K562 (cell line): ENCODE measurements around the gene FSTL1. TPM values are rescaled to one million over a fixed set of nuclear protein-coding genes. Genes with fewer than 3 reads are reported as not detected.

Experiments
- ATAC-seq: fragments of 200-7000 bp; cut with Tn5 transposase; 3 replicates; pipeline ENCODE4 v1.9.1; 2020; ENCODE audit warnings: moderate library complexity
- BruUV-seq: library from RNA; stranded (reverse); fragments of 400-500 nt; replicated peaks from 2 replicates; lab custom pipeline; 2021; lab: Mats Ljungman, UMichigan
- CTCF ChIA-PET: fragments of 300-600 bp; formaldehyde crosslinking; extraction: SDS; loops from one replicate; lab custom pipeline; 2021; ENCODE audit warnings: low intra/inter-chr PET ratio; lab: Yijun Ruan, JAX
- POLR2A ChIA-PET: fragments of 300-600, 350-650 bp; sonication (Branson Sonifier 250); formaldehyde crosslinking; extraction: SDS; loops from one replicate; lab custom pipeline; 2021; ENCODE audit warnings: antibody characterized with exemption, inconsistent platforms; lab: Yijun Ruan, JAX
- DNase-seq, 4 experiments: peaks; one replicate each; pipeline versions ENCODE4 v3.0.0 to v3.0.0-alpha.2; 2011 to 2018; ENCODE audit warnings: low spot score in 3 of 4, mixed read lengths in 3 of 4; ENCODE audit errors: extremely low read depth in 1 of 4
- FAIRE-seq: peaks from 2 replicates; lab custom pipeline; 2011; peaks lifted over from hg19 to GRCh38; lab: Jason Lieb, UNC
- H2AFZ ChIP-seq: 2 replicates; pipeline ENCODE4 v1.6.0; 2011; ENCODE audit warnings: low read depth, low read length, control low read depth, inconsistent platforms
- H3K27ac ChIP-seq: fragments of 200-600 bp; 3 replicates; pipeline ENCODE4 v1.8.0; 2011; ENCODE audit warnings: low read depth, mild to moderate bottlenecking, control low read depth, inconsistent platforms, low read length, moderate library complexity, mixed read lengths; ENCODE audit errors: extremely low read depth
- H3K27me3 ChIP-seq, 2 experiments: fragments of 300-600 bp in 1 of 2; 2 replicates in 1 of 2; 3 replicates in 1 of 2; pipeline versions ENCODE4 v1.6.0 to v1.8.0; 2011; ENCODE audit warnings: inconsistent platforms in 2 of 2, low read length in 2 of 2, mild to moderate bottlenecking in 1 of 2, mixed read lengths in 1 of 2, moderate library complexity in 1 of 2; ENCODE audit not compliant: control insufficient read depth in 2 of 2, insufficient read depth in 2 of 2
- H3K36me3 ChIP-seq: fragments of 300-600 bp; 3 replicates; pipeline ENCODE4 v1.8.0; 2011; ENCODE audit warnings: mild to moderate bottlenecking, low read length, inconsistent platforms; ENCODE audit not compliant: control insufficient read depth, insufficient read depth
- H3K4me1 ChIP-seq, 2 experiments: fragments of 200-600 bp in 1 of 2; replicated peaks in 1 of 2; 2 replicates in 1 of 2; 3 replicates in 1 of 2; pipeline versions ENCODE4 v1.5.1 to v1.8.0; 2011; ENCODE audit warnings: inconsistent platforms in 2 of 2, low read length in 2 of 2, mild to moderate bottlenecking in 1 of 2, mixed read lengths in 1 of 2, moderate library complexity in 1 of 2; ENCODE audit not compliant: control insufficient read depth in 2 of 2, insufficient read depth in 2 of 2
- H3K4me2 ChIP-seq: 2 replicates; pipeline ENCODE4 v1.6.1; 2011; ENCODE audit warnings: low read length, control low read depth, inconsistent platforms, mixed read lengths; ENCODE audit not compliant: insufficient read depth
- H3K4me3 ChIP-seq: fragments of 200-600 bp; sonication (generic), shearing (Covaris generic); 2 replicates; pipeline ENCODE4 v1.5.1; 2016; ENCODE audit warnings: control low read depth, inconsistent platforms
- H3K79me2 ChIP-seq: fragments of 200-600 bp; 3 replicates; pipeline ENCODE4 v1.8.0; 2011; ENCODE audit warnings: low read length, inconsistent platforms; ENCODE audit not compliant: control insufficient read depth, insufficient read depth
- H3K9ac ChIP-seq, 2 experiments: 2 replicates each; pipeline versions ENCODE4 v1.6.0 to v1.6.1; 2011; ENCODE audit warnings: low read depth in 2 of 2, low read length in 2 of 2, control low read depth in 1 of 2, inconsistent platforms in 1 of 2, mild to moderate bottlenecking in 1 of 2, mixed read lengths in 1 of 2; ENCODE audit not compliant: insufficient read depth in 1 of 2
- H3K9me1 ChIP-seq: one replicate; pipeline ENCODE4 v1.6.0; 2011; ENCODE audit warnings: inconsistent platforms, mild to moderate bottlenecking, low read length, moderate library complexity; ENCODE audit not compliant: control insufficient read depth, insufficient read depth
- H3K9me3 ChIP-seq: replicated peaks from 2 replicates; pipeline ENCODE4 v1.5.1; 2011; ENCODE audit warnings: low read depth, low read length, inconsistent platforms; ENCODE audit not compliant: control insufficient read depth, insufficient read depth
- H4K20me1 ChIP-seq: replicated peaks from 2 replicates; pipeline ENCODE4 v1.6.1; 2011; ENCODE audit warnings: low read length, inconsistent platforms, mixed read lengths; ENCODE audit not compliant: control insufficient read depth, insufficient read depth
- COPS2 ChIP-seq: fragments of 450-650 bp; conservative IDR thresholded peaks from 2 replicates; pipeline ENCODE4 v1.6.1; 2016; ENCODE audit warnings: mild to moderate bottlenecking, moderate library complexity
- CSDE1 ChIP-seq, 2 experiments: fragments of 450-650 bp; IDR thresholded peaks; 2 replicates each; pipeline ENCODE4 v1.6.1; 2016; ENCODE audit warnings: mild to moderate bottlenecking in 1 of 2
- FOXJ3 ChIP-seq: sonication (generic); formaldehyde crosslinking; IDR thresholded peaks from 2 replicates; pipeline ENCODE4 v1.4.0; 2020; ENCODE audit warnings: mild to moderate bottlenecking, missing genetic modification reagents
- KLF10 ChIP-seq: fragments of 250-450 bp; sonication (Bioruptor Pico); IDR thresholded peaks from 2 replicates; pipeline ENCODE4 v1.6.1; 2021; ENCODE audit warnings: matching md5 sums
- MED1 ChIP-seq: sonication (generic); formaldehyde crosslinking; IDR thresholded peaks from 2 replicates; pipeline ENCODE4 v1.8.1; 2023; ENCODE audit warnings: missing genetic modification reagents, borderline replicate concordance
- RBM22 ChIP-seq: fragments of 200-400 bp; formaldehyde crosslinking; IDR thresholded peaks from 2 replicates; pipeline ENCODE4 v1.6.1; 2018; ENCODE audit warnings: low read length, low read depth; ENCODE audit not compliant: poor library complexity, severe bottlenecking
- RFX5 ChIP-seq: IDR thresholded peaks from 2 replicates; pipeline ENCODE4 v1.6.1; 2011; ENCODE audit warnings: low read depth, mild to moderate bottlenecking, improper control_type of control experiment, low read length
- RFX7 ChIP-seq: fragments of 250-450 bp; sonication (Bioruptor Pico); IDR thresholded peaks from 2 replicates; pipeline ENCODE4 v1.5.1; 2021; ENCODE audit warnings: mild to moderate bottlenecking
- TBP ChIP-seq: optimal IDR thresholded peaks from 2 replicates; pipeline ENCODE3; 2011; ENCODE audit warnings: low read depth, low read length, improper control_type of control experiment
- THRA ChIP-seq: fragments of 450-650 bp; IDR thresholded peaks from 2 replicates; pipeline ENCODE4 v1.6.1; 2017; ENCODE audit warnings: mild to moderate bottlenecking, moderate library complexity
- ZNF165 ChIP-seq: fragments of 250-450 bp; sonication (Bioruptor Pico); IDR thresholded peaks from 2 replicates; pipeline ENCODE4 v1.4.0; 2020; ENCODE audit warnings: borderline replicate concordance
- ZNF274 ChIP-seq: IDR thresholded peaks from 2 replicates; pipeline ENCODE4 v1.6.1; 2011; ENCODE audit warnings: low read depth, mild to moderate bottlenecking, low read length, moderate library complexity, borderline replicate concordance
- ZNF280A ChIP-seq: fragments of 450-650 bp; IDR thresholded peaks from 2 replicates; pipeline ENCODE4 v1.6.1; 2018; ENCODE audit warnings: mild to moderate bottlenecking, low read depth; ENCODE audit not compliant: partially characterized antibody
- WGBS: fragments of 100-300 bp; shearing (Covaris generic); methylation state at CpG from one replicate; pipeline ENCODE4 v1.1.6; 2016; ENCODE audit warnings: low coverage, mixed read lengths; ENCODE audit not compliant: insufficient coverage; ENCODE audit errors: missing lambda C conversion rate; 5-methylcytosine and 5-hydroxymethylcytosine counted together
- in situ Hi-C: fragments of 300-500 bp; cut with MboI; formaldehyde crosslinking; loops from 4 replicates; pipeline ENCODE4 v1.15.0; 2018; ENCODE audit warnings: inconsistent platforms, mixed read lengths
- intact Hi-C: fragments of 100-400 bp; cut with micrococcal nuclease; formaldehyde crosslinking; loops from 2 replicates; pipeline ENCODE4 v1.14.2; 2022
- polyA plus RNA-seq, 8 experiments: library from polyadenylated mRNA; depleted of rRNA in 4 of 8; stranded (reverse) in 5 of 8; unstranded in 3 of 8; fragments of >200 nt; fragmentation: Nextera tagmentation in 2 of 8; fragmentation: Illumina TruSeq in 1 of 8; extraction: Ambion mirVana in 2 of 8; extraction: Trizol in 1 of 8; gene quantifications; 2 replicates each; pipeline versions ENCODE4 v1.2.1 to v1.2.3, GENCODE V29; 2011 to 2014; ENCODE audit warnings: inconsistent platforms in 1 of 8, missing spikeins in 1 of 8
- total RNA-seq, 7 experiments: library from RNA; depleted of rRNA in 6 of 7; stranded (reverse); fragments of >200 nt in 6 of 7; fragmentation: Illumina TruSeq in 2 of 7; extraction: Trizol in 2 of 7; gene quantifications; 2 replicates each; pipeline versions ENCODE4 v1.2.1 to v1.2.3, GENCODE V29; 2011 to 2021; ENCODE audit warnings: low replicate concordance in 1 of 7
- TF ChIP-seq, protein P1 (sequence below): fragments of 450-650 bp; IDR thresholded peaks from 2 replicates; pipeline ENCODE4 v1.6.1; 2016
- TF ChIP-seq, protein P2 (sequence below): fragments of 200-800 bp; sonication (Bioruptor generic); IDR thresholded peaks from 2 replicates; pipeline ENCODE4 v1.6.1; 2017; ENCODE audit warnings: missing genetic modification characterization, missing compliant biosample characterization

The FSTL1 gene
- total and polyA plus RNA-seq, 9 of the 15 experiments (the other 6 are each of a cell fraction or from before 2014, with no cell fraction given) = 0.01 to 0.58 (median 0.08) TPM; not detected in 2

DNA sequence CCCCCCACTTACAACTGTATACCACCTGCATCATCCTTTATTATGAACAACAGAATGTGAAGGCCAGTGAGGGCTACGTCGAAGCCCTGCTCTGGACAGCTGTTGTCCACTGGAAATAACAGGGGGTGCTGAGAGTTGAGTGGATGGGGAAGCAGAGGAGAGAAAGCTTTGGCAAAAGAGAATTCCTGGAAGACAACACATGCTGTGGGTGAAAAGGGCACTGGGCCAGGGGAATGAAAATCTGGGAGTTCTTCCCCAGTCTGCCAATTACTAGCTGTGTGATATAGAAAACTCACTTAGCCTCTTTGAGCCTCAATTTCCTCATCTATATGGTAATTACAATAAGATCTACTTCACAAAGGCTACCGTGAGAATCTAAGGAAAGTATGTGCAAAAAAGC lies 40.7 kb downstream of the FSTL1 start (continued):
- TF ChIP-seq ZNF274 = no peak

- Histone ChIP-seq H3K4me1 (no peaks in the 10 kb centered on the region), H3K79me2 (no peaks in the 10 kb centered on the region), H2AFZ (no peak overlapping the region), H3K27me3 (no peaks in the 10 kb centered on the region), H3K9me1 (no peaks in the 10 kb centered on the region), H3K9me3 (no peaks in the 10 kb centered on the region), H3K27ac (no peak overlapping the region), H3K9ac (no peak overlapping the region), H4K20me1 (no peaks in the 10 kb centered on the region; the same call in 1 of the 2 replicates), H3K4me3 (no peak overlapping the region), H3K36me3 (no peaks in the 10 kb centered on the region), H3K4me2 (no peak overlapping the region)
- in situ Hi-C loops (loop anchor here (5.0 kb wide), 1 partner anchor 165 kb away; no protein-coding TSS in a partner anchor), intact Hi-C loops (no loop called here)
- BruUV-seq = no TSS peak
- ChIA-PET CTCF (no interaction called here), POLR2A (no interaction called here)
- 0% methylated on average over 2 of the region's 2 CpGs for WGBS
- no peak for ATAC-seq
- DNase-seq = no peak
- no peak for FAIRE-seq
- TF ChIP-seq RFX7 (CRISPR knock-in tag) (no peak), RBM22 (no peak), COPS2 (no peak), TBP (no peak), ZNF280A (no peak), RFX5 (no peak), CSDE1 (IDR thresholded peaks at IDR 0.05) (no peak), MED1 (CRISPR knock-in tag) (no peak), ZNF165 (CRISPR knock-in tag) (no peak), KLF10 (no peak), THRA (no peak), FOXJ3 (CRISPR knock-in tag) (no peak)
- TF ChIP-seq, protein P1, sequence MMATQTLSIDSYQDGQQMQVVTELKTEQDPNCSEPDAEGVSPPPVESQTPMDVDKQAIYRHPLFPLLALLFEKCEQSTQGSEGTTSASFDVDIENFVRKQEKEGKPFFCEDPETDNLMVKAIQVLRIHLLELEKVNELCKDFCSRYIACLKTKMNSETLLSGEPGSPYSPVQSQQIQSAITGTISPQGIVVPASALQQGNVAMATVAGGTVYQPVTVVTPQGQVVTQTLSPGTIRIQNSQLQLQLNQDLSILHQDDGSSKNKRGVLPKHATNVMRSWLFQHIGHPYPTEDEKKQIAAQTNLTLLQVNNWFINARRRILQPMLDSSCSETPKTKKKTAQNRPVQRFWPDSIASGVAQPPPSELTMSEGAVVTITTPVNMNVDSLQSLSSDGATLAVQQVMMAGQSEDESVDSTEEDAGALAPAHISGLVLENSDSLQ = no peak
- TF ChIP-seq, protein P2, sequence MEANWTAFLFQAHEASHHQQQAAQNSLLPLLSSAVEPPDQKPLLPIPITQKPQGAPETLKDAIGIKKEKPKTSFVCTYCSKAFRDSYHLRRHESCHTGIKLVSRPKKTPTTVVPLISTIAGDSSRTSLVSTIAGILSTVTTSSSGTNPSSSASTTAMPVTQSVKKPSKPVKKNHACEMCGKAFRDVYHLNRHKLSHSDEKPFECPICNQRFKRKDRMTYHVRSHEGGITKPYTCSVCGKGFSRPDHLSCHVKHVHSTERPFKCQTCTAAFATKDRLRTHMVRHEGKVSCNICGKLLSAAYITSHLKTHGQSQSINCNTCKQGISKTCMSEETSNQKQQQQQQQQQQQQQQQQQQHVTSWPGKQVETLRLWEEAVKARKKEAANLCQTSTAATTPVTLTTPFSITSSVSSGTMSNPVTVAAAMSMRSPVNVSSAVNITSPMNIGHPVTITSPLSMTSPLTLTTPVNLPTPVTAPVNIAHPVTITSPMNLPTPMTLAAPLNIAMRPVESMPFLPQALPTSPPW (CRISPR knock-in tag) = no peak
Observed at GRCh38 chr3:120407508-120408287, 43.1 kb downstream of the FSTL1 start.
